Left cardiac atrium (tissue), 4 donors: ENCODE measurements around the gene FAIM2. TPM values are rescaled to one million over a fixed set of nuclear protein-coding genes. Genes with fewer than 3 reads are reported as not detected.

Experiments
- ATAC-seq, 2 donors: fragments of 200-7000 bp; cut with Tn5 transposase; one replicate each; pipeline ENCODE4 v1.9.1; 2020; ENCODE audit warnings: mild to moderate bottlenecking in 2 of 2, moderate library complexity in 2 of 2
- DNase-seq: peaks from one replicate; pipeline ENCODE4 v3.0.0-alpha.2; 2020
- intact Hi-C, 2 donors: fragments of 100-400 bp; cut with DNase I; formaldehyde crosslinking; loops; one replicate each; pipeline versions ENCODE4 v1.14.1 to v1.15.1; 2022 to 2023
- total RNA-seq, 2 donors: library from RNA; stranded (reverse); fragmentation: NEBNext Ultra II Directional; extraction: Animal tissue kit (Norgen Biotek cat#: 25700); gene quantifications; one replicate each; pipeline ENCODE4 v1.2.1, GENCODE V29; 2021
- donor health status: DM: no; HTN: yes; CAD: no.
- donor health status: DM: no; HTN: yes; CAD: no; lungs with severe emphysema.
- donor health status: DM: yes; HTN: yes; CAD: no.
- donor health status: Dilated cardiomyopathy.

FAIM2 gene
- total RNA-seq, 2 donors from 2014 or later = 6.4 to 25.9 TPM

DNA sequence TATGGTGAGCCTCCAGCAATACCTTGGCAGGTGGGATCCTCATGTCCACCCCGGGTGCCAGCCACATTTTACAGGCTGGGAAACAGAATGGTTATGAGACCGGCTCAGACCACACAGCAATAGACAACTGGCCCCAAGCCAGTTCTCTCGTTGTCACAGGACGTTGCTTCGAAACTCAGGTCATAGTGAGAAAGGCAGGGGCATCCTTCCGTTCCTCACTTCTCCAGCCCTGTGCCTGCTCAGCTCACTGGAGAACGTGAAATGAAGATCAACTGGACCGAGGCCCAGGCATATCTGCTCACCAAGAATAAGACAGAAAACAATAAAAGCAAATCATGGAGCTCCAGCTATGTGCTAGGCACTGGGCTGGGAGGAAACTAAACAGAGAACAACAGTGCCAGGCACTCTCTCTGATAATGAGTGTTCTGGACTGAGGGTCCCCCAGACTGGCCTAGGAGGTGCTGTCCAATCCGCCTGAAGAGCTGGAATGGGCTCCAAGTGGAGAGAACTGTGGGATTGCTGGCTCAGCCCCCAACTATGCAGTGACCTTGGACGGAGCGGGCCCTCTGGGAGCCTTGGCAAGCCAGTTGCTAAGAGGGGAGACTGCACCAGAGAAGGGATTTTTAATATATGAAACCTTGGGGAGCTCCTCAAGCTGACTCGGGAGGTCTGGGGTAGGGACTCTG, 18.8 kb upstream of the FAIM2 start:
- ATAC-seq = peak; percentile 69 to 87
- DNase-seq = peak; percentile 47

DNA sequence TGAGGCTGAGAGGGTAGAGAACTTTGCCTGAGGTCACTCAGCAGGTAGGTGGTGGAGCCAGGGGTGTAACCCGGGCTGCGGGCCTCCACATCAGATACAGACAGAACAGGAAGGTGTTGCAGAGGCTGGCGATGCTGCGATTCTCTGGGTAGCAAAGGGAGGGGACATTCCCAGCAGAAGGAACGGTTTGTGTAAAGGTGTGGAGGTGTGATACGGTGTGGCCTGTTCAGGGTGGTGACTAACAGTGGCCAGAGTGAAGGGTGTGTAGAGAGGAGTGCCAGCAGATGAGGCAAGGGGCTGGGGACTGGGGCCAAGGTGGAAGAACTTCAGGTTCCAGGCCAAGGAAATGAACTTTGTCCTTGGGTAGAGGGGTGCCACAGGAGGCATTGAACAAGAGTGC, 18.2 kb upstream of the FAIM2 start:
- ATAC-seq (no peak), DNase-seq (no peak)
- intact Hi-C loops = no loop called here

More for the DNA sequence above, 18.8 kb upstream of the FAIM2 start:
- intact Hi-C loops = no loop called here

DNA sequence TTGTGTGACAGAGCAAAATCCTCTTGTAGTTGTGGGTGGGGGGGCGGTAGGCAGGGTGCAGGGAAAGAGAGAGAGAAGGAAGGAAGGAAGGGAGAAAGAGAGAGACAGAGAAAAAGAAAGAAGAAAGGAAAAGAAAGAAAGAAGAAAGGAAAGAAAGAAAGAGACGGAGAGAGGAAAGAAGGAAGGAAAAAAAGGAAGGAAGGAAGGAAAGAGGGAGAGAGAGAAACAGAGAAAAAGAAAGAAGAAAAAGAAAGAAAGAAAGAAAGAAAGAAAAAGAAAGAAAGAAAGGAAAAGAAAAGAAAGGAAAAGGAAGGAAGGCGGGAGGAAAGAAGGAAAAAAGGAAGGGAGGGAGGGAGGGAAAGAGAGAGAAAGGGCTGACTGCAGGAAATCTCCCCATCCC, 17.6 kb upstream of the FAIM2 start:
- intact Hi-C loops = no loop called here
- DNase-seq (no peak), ATAC-seq (no peak)

DNA sequence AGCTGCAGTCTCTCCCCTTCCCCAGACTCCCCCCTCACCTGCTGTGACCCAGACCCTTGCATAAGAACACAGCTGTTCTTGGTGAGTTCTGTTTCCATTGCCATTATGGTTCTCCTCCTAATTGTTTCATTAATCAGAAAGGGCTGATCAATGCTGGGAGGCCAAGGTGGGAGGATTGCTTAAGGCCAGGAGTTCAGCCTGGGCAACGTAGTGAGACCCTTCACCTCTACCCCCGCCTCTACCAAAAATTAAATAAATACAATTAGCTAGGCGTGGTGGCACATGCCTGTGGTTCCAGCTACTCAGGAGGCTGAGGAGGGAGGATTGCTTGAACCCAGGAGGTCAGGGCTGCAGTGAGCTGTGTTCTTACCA, 17.2 kb upstream of the FAIM2 start:
- intact Hi-C loops = no loop called here
- no peak for ATAC-seq
- DNase-seq = no peak

DNA sequence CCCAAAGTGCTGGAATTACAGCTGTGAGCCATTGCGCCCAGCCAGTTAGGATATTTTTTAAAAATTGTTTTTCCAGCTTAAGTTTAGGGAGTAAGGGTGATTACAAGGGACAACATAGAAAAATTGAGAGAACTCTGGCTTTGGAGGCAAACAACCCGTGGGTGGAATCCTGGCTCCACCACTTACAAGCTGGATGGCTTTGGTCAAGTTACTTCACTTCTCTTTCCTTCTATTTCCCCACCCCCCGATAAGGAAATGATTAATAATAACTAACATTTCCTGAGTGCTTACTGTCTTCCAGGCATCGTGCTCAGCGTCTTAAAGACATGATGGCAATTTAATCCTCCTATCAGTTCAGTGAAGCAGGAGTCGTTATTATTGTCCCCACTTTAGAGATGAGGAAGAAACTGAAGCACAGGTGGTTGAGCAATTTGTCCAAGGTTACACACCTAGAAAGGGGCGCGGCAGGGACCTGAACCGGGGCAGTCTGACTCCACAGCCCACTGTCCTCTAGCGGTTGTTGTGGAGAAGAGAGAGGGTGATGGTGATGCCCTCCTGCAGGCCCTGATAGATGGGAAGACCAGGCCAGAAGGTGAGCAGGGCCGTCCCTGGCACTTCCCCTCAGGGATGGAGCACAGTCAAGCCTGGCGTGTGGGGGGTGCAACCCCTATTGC, 16.7 kb upstream of the FAIM2 start:
- ATAC-seq (peak; percentile 31 to 46), DNase-seq (peak; percentile 50)

DNA sequence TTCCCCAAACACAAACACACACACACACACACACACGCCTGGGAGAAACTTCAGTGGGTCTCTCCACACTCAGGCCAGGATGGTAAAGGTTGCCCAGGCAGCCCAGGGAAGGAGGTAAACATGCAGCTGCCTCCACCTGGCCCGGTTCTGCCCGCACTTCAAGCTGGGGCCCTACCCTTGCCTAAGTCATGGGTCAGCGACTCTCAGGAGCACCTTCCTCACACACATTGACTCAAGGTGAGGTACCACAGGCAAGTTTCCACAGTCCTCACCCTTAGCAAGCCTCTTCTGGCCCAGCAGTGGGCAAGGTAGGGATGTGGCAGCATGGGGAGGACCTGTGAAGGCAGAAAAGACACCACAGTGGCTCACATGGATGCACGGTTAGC, 14.1 kb upstream of the FAIM2 start:
- ATAC-seq = no peak
- intact Hi-C loops = no loop called here
- no peak for DNase-seq

More for the DNA sequence above, 16.7 kb upstream of the FAIM2 start:
- intact Hi-C loops = no loop called here

DNA sequence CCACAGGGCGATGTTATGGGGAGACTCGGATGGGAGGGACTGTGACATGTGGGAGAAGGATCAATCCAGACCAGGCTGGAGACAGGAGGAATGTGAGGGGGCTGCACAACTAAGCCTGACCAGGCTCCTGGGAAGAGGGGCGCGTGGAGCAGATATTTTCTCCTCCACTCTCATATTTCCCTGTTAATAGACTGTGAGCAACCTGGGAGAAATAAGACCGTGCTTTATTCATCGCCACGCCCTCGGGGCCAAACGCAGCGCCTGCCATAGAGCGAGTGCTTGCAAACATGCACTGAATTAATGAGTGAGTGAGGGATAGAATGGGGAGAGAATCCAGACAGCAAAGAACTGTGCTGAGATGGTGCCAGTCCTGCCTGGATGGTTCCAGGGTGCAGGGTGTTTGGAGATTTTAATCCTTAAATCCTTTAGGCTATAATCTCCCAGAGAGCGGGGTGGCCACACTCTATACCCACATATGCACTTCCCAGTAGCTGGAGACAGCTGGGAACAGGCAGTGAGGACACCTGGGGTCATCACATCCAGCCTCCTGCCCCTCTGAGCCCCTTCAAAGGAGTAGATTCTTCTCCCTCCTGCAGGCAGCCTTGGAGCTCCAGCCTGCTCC, 13.6 kb upstream of the FAIM2 start:
- intact Hi-C loops = no loop called here
- ATAC-seq = no peak

DNA sequence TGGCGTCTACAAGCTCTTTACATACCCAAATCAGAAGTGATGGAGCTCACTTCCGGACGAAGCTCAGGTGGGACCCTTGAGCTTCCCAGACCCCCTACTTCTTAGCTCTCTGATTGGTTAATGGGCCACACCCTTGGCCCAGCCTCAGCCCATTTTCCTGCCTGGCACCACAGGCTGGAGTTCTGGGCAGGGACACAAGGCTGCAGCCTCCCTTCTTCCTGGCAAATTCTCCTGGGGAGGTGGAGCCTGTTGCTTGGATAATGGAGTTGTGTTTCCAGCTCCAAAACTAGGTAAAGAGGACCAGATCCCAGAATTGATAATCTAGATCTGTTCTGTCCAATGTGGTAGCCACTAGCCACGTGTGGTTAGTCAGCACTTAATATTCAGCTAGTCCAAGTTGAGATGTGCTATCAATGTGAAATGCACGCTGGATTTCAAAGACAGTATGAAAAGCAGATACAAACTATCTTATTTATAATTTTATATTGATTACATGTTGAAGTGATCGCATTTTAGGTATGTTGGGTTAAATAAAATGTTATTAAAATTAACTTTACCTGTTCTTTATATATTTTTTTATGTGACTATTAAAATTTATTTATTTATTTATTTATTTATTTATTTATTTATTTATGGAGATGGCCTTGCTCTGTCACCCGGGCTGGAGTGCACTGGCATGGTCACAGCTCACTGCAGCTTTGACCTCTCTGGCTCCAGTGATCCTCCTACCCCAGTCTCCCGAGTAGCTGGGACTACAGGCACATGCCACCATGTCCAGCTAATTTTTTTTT, 12.6 kb upstream of the FAIM2 start:
- intact Hi-C loops = no loop called here
- ATAC-seq = no peak
- DNase-seq = no peak

More for the DNA sequence above, 13.6 kb upstream of the FAIM2 start:
- no peak for DNase-seq

DNA sequence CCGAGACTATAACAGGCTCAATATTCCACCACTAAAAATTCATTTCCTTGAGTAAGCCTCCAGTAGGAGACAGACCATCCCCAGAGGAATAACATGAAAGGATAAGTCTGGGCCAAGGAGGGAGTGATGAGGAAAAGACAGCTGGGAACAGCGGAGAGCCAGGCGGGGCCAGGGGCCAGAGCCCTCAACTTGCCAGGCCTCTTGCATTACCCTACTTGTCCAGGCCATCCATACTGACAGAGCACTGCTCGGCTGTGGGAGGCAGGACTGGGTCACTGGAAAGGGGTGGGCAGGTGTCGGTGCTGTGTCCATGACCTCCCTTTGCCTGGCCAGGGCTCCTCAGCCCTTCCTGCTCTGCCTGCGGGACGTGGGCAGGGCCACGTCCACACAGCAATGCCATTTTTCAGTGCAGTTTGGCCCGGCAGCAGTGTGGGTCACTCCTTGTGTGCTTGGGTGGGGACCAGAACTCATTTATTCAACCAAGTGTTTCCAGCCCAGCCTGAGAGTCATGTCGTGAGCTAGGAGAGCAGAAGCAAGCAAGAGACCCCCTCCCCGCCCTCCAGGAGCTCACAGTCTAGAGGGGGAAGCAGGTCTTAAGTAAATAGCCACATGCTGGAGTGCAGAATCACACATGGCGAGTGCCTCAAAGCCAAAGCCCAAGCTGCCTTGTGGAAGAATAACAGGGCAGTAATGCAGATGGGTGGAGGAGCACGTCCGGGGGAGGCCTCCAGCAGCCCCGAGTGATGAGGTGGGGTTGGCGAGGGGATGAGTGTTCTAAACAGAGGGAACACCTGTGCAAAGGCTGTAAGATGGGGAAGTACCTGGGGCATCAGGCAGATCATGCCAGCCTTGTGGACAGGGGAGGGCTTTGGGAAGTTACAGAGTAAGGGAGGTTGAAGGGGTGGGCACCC, 8.9 kb upstream of the FAIM2 start:
- intact Hi-C loops = no loop called here
- peak; percentile 52 for DNase-seq
- ATAC-seq = peak; percentile 78 to 87

DNA sequence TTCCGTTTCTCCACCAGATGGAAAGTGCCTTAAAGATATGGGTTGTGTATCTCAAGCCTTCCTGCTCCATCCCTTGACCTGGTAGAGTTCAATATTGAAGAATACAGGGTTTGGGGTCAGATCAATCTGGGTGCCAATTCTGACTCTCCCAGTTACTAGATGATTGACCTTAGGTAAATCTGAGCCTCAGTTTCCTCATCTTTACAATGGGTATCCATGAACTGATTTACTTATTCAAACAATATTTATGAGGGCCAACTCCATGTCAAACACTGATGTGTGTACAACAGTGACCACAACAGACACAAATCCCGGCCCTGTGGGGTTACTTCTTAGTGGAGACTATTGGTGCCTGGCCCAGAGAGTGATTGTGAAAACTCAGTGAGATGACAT, 7.5 kb upstream of the FAIM2 start:
- intact Hi-C loops = no loop called here
- ATAC-seq = no peak

DNA sequence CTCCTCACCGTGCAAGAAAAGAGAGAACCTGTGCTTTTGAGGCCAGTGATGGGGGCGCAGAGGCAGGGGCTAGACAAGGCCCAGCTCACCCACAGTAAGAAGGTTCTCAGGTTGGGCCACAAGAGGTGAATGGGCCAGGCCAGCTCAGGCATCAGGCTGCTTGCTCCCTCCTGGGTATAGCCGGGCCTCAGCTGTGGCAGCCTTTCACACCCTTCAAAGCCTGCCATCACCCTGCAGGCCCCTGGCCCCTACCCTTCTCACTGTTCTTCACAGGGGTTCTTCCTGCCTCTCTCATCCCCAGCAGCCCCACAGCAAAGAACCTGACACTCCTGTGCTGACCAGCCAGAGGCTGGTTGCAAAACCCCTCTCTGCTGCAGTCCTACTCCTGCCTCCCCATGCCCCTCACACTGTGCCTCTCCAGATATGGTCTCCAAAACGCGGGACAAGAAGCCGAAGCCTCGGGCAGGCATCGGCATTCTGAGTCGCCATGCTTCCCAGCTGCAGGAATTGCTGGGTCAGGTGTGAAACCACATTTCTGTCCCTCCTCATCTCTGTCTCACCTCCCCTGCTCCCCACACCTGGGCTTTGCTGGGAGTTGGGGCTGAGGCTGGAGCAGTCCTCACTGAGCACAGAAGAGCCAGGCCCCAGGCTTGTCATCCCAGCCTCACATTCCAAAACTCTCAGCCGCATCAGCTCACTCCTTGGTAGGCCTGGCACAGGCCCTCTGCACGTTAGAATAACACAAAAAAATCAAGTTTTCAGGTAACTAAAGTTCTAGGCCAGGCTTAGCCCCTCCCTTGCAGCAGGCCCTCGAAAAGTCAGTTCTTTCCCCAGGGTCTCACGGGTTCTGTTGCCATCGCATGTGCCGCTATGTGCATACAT, 6.9 kb upstream of the FAIM2 start:
- ATAC-seq (no peak), DNase-seq (no peak)
- intact Hi-C loops = no loop called here

More for the DNA sequence above, 7.5 kb upstream of the FAIM2 start:
- DNase-seq = no peak

DNA sequence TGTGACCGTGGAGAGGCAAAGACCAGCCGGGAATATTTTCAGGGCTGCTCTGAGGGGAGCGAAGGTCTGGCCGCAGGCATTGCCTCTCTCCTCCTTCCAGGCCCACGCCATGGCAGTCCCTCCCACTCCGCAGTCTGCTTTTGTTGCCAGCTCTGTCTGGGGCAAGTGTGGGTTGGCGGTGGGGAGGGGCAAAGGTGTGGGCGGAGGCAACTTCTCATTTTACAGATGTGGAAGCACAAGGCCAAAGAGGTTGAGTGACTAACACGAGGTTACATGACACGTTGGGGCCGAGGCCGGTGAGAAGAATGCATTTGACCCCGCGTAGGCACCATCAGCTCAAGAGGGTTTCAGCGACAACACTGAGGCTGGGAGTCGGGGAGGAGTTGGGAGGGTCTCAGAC, 6.1 kb upstream of the FAIM2 start:
- intact Hi-C loops = no loop called here
- ATAC-seq (peak in 1 of 2 donors; percentile 80), DNase-seq (no peak)

DNA sequence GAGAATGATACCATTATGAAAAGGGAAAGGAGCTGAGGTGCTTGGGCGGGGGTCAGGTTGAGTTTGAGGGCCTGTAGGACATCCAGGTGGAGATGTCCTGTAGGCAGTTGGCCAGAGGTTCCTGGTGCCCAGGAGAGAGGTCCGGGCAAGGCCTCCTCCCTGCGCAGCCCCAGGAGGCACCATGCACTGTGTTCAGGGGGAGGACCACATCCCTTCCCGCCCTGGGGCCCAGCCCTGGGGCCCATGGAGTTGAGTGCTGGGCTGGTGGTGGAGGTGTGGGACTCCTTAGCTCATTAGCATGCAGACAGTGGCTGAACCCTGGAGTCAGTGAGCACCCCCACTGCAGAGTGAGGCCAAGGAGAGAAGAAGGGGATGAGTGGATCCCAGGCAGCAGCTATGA, 5.7 kb upstream of the FAIM2 start:
- DNase-seq = no peak
- intact Hi-C loops = no loop called here
- ATAC-seq = no peak

DNA sequence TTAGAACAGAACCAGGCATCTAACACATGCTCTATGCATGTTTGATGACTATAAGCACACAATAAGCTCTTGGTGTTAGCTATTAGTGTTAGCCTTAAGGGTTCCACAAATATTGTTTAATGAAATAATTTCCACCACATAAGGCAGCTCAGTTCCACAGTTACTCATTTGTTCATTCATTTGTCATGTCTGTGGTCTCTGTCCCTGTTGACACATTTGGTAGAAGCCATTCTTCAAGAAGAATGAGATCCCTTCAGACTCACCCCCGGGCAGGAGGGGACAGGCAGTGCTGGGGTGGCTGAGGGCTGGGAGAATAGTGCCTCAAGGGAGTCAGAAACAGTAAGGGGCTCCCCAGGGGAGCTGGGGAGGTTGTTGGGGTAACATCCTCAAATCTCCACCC, 3.7 kb upstream of the FAIM2 start:
- intact Hi-C loops = no loop called here
- ATAC-seq (no peak), DNase-seq (no peak)

DNA sequence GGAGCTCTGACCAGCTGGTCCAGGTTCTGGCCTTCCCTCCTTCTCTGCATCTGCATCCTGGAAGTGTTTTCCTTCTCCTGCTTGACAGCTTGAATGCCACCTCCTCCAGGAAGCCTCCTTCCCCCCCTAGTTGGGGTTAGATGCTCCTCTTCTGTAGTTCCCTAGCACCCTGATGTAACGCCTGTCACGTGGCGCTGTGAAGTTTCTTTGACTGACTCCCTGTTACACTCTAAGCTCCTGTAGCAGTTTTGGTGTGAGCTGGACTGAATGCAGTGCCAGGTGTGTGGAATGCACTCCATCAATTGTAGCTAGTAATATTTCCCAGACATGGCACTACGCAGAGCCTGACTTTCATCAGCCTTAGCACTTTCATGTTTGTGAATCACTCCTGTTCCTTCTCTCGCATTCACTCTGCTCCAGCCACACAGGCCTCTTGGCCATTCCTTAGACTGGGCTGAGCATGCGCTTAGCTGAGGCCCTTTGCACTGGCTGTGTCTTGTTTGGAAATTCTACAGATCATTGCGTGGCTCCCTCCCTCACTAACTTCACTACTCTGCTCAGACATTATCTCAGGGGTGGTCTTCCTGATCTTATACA, 2.1 kb upstream of the FAIM2 start:
- DNase-seq (no peak), ATAC-seq (no peak)
- intact Hi-C loops = no loop called here

DNA sequence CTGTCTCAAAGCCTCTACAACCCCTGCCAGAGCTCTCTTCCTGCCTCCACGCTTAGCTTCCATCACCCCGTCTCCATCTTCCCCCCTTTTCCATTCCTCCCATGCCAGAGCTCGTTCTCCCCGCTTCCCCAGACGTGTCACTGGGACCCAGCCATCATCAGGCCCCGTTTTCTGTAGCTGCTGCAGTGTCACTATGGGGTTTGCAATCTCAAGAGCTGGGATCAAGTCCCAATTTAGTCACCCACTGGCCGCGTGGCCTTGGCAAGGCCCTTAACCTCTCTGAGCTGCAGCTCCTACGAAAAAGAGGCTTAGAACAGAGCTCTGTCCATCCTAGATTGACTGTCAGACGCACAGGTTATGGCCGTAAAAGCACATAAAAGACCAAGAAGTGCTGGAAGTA, 901 bp upstream of the FAIM2 start:
- DNase-seq = no peak
- no peak for ATAC-seq
- intact Hi-C loops = no loop called here

DNA sequence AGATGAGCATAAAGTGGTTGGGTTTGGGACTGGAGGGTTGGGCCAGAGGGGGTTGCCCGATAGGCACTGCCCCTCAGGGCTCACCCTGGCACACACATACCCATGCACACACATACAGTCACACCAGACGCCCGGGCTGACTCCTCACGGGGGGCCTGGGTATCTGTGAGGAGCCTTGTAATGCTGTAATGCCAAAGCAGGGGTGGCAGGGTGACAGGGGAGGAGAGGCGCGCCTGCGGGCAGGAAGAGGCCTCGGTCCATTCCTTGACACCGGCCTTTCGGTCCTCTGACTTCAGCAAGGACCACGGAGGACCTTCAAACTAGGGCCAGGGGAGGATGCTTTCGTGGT, 375 bp downstream of the FAIM2 start:
- intact Hi-C loops = no loop called here
- ATAC-seq (no peak), DNase-seq (no peak)
